ENCODE data around the gene TBX10. TPM values are rescaled to one million over a fixed set of nuclear protein-coding genes. Genes with fewer than 3 reads are reported as not detected.

Gene TBX10
- polyA plus RNA-seq, 1 of the 3 experiments (the other 2 are of a cell fraction), result not detected

DNA sequence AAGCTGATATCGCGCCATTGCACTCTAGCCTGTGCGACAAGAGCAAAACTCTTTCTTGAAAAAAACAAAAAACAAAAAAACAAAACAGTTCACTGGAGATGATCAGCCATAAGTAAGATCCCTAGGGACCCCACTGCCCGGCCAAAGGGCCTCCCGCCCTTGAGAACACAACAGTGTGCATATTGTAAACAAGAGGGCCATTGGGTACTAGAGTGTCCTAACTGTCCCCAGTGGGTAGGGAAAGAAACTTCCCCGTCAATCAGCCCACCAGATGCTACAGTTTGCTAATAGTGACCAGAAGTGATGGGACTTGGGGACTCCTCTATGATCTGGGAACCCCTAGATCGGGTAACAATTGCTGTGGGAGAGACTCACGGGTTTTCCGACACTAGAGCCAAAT is 14.7 kb upstream of the TBX10 start (continued):
- TF ChIP-seq, protein P1, sequence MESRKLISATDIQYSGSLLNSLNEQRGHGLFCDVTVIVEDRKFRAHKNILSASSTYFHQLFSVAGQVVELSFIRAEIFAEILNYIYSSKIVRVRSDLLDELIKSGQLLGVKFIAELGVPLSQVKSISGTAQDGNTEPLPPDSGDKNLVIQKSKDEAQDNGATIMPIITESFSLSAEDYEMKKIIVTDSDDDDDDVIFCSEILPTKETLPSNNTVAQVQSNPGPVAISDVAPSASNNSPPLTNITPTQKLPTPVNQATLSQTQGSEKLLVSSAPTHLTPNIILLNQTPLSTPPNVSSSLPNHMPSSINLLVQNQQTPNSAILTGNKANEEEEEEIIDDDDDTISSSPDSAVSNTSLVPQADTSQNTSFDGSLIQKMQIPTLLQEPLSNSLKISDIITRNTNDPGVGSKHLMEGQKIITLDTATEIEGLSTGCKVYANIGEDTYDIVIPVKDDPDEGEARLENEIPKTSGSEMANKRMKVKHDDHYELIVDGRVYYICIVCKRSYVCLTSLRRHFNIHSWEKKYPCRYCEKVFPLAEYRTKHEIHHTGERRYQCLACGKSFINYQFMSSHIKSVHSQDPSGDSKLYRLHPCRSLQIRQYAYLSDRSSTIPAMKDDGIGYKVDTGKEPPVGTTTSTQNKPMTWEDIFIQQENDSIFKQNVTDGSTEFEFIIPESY (IDR thresholded peaks at IDR 0.05; ENCODE audit: borderline replicate concordance, low read depth), result no peak

DNA sequence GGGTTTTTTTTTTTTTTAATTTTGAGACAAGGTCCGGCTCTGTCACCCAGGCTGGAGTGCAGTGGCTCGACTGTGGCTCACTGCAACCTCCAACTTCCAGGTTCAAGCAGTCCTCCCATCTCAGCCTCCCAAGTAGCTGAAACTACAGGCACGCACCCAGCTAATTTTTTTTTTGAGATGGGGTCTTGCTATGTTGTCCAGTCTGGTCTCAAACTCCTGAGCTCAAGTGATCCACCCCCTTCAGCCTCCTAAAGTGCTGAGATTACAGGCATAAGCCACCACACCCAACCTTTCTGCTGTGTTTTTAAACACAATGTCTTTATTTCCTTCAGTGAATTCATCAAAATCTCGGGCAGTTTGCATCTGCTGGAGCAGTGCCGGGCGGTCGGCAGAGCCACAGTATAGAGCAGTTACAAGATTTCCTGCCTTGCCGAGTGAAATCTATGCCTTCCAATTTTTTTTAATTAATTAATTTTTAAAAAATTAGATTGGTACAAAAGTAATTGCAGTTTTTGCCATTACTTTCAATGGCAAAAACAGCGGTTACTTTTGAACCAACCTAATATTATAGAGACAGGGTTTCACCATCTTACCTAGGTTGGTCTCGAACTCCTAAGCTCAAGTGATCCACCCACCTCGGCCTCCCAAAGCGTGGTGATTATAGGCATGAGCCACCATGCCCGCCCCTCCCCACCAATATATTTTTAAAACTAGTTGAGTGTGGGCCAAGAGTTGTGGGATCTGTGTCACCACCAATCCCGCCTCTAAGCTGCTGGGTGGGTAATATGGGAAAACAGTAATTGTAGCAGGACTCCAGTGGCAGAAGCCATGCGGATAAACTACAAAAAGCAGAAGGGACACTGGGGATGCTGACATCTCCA is 13.6 kb upstream of the TBX10 start:
- H3K27me3 ChIP-seq (ENCODE audit: insufficient read depth), result no peaks in the 10 kb centered on the region
- H3K27ac ChIP-seq (ENCODE audit: low read depth in 2 of 2, low read length in 1 of 2), result no peak overlapping the region
- no peak overlapping the region for H3K4me3 ChIP-seq (ENCODE audit: low read depth in 2 of 2, low read length in 1 of 2)
- H3K36me3 ChIP-seq (replicated peaks in 1 of 2; ENCODE audit: control insufficient read depth in 1 of 2, insufficient read depth in 2 of 2, low read length in 1 of 2), result no peaks in the 10 kb centered on the region
- TF ChIP-seq TEAD4 (IDR thresholded peaks at IDR 0.05; ENCODE audit: borderline replicate concordance, insufficient read depth), result no peak
- no peak for TF ChIP-seq RAD21 (IDR thresholded peaks at IDR 0.05; ENCODE audit: low read length)
- TF ChIP-seq JUND (IDR thresholded peaks at IDR 0.05), result no peak
- no peak for TF ChIP-seq YY1 (IDR thresholded peaks at IDR 0.05; ENCODE audit: low read depth)
- no peak overlapping the region for H3K4me2 ChIP-seq
- H3K79me2 ChIP-seq (ENCODE audit: insufficient read depth), result no peaks in the 10 kb centered on the region
- CTCF ChIA-PET, result interaction anchor here (21.6 kb wide), 1 partner anchor 18 kb away, joined by 308 read pairs; the partner anchor contains the start of genes NUDT8 and TBX10
- no peak for DNase-seq
- no peak overlapping the region for H3K9ac ChIP-seq
- POLR2A ChIA-PET, result no interaction called here
- no peak overlapping the region for H2AFZ ChIP-seq (ENCODE audit: low read depth)
- no peaks in the 10 kb centered on the region for H3K9me2 ChIP-seq
- no peaks in the 10 kb centered on the region for H4K20me1 ChIP-seq (ENCODE audit: insufficient read depth)
- H3K9me3 ChIP-seq, result no peaks in the 10 kb centered on the region
- 46% methylated on average over 15 of the region's 15 CpGs for WGBS (ENCODE audit: low lambda C conversion rate)
- no peaks in the 10 kb centered on the region for H3F3A ChIP-seq (replicated peaks; ENCODE audit: insufficient read depth)
- H3K4me1 ChIP-seq (ENCODE audit: control insufficient read depth in 1 of 2, insufficient read depth in 2 of 2, low read depth in 1 of 2, low read length in 1 of 2), result no peaks in the 10 kb centered on the region; a peak in 1 of 4 replicates

DNA sequence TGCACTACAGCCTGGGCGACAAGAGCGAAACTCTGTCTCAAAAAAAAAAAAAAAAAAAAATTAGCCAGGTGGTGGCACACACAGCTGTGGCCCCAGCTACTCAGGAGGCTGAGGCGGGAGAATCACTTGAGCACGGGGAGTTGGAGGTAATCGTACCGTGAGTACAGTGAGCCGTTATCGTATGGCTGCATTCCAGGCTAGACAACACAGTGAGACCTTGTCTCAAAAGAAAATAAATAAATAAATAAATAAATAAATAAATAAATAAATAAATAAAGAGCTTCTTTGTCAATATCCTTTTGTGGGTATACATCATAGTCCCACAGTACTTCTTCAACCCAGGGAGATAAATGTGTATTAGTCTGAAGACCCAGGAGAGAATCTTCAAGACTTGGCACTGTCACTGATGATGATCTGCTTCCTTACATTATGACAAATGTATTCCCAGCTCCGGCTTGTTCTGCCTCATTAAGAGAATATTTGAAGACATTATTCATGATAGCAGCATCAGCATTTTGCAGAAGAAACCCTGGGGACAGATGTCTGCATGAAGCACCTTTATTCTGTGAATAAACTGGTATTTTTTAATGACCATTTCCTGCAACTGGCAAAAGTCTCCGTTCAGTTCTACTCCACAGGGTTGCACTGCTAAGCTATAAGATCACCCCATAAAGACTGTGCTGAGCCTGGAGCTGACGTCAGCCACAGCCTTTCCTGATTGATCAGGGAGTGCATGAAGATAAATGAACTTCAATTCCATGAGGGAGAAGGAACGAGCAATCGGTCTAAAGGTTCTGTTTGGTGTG is 12.6 kb upstream of the TBX10 start:
- POLR2A ChIA-PET, result no interaction called here
- TF ChIP-seq, protein P2, sequence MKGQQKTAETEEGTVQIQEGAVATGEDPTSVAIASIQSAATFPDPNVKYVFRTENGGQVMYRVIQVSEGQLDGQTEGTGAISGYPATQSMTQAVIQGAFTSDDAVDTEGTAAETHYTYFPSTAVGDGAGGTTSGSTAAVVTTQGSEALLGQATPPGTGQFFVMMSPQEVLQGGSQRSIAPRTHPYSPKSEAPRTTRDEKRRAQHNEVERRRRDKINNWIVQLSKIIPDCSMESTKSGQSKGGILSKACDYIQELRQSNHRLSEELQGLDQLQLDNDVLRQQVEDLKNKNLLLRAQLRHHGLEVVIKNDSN (IDR thresholded peaks at IDR 0.05; ENCODE audit: borderline replicate concordance, low read depth), result no peak
- TF ChIP-seq TCF12 (IDR thresholded peaks at IDR 0.05) (no peak), GABPA (IDR thresholded peaks at IDR 0.05; ENCODE audit: low read depth) (no peak)
- no peaks in the 10 kb centered on the region for H4K20me1 ChIP-seq (ENCODE audit: insufficient read depth)

More for the DNA sequence above, 12.6 kb upstream of the TBX10 start:
- H3F3A ChIP-seq (replicated peaks; ENCODE audit: insufficient read depth), result no peaks in the 10 kb centered on the region
- H3K4me3 ChIP-seq (ENCODE audit: low read depth in 2 of 2, low read length in 1 of 2), result no peak overlapping the region
- no peaks in the 10 kb centered on the region for H3K9me2 ChIP-seq
- H2AFZ ChIP-seq (ENCODE audit: low read depth), result no peak overlapping the region
- H3K4me1 ChIP-seq (ENCODE audit: control insufficient read depth in 1 of 2, insufficient read depth in 2 of 2, low read depth in 1 of 2, low read length in 1 of 2), result no peaks in the 10 kb centered on the region; a peak in 1 of 4 replicates
- no peaks in the 10 kb centered on the region for H3K79me2 ChIP-seq (ENCODE audit: insufficient read depth)
- H3K27ac ChIP-seq (ENCODE audit: low read depth in 2 of 2, low read length in 1 of 2), result no peak overlapping the region
- H3K4me2 ChIP-seq, result no peak overlapping the region
- no peaks in the 10 kb centered on the region for H3K36me3 ChIP-seq (replicated peaks in 1 of 2; ENCODE audit: control insufficient read depth in 1 of 2, insufficient read depth in 2 of 2, low read length in 1 of 2)
- H3K27me3 ChIP-seq (ENCODE audit: insufficient read depth), result no peaks in the 10 kb centered on the region
- 35% methylated on average over 13 of the region's 13 CpGs for WGBS (ENCODE audit: low lambda C conversion rate)
- H3K9me3 ChIP-seq, result no peaks in the 10 kb centered on the region
- DNase-seq, result no peak
- CTCF ChIA-PET, result interaction anchor here (0.8 to 21.6 kb wide), 2 partner anchors 17 to 38 kb away, joined by 3 to 308 read pairs (median 5); partner anchors contain the start of genes NUDT8 and TBX10
- H3K9ac ChIP-seq, result no peak overlapping the region
